Lower lobe of right lung (tissue), 2 donors: ENCODE data around the gene NSA2. TPM values are rescaled to one million over a fixed set of nuclear protein-coding genes. Genes with fewer than 3 reads are reported as not detected.
A peak's percentile ranks its signal among the peaks of the same experiment; 100 is the strongest.
"Not testable (repeated sequence)": the region's sequence is repeated elsewhere in the genome, so short reads cannot be mapped to it uniquely, and the experiment has no call there.

Experiments used
- ATAC-seq, 2 donors: fragments of 200-7000 bp; cut with Tn5 transposase; one replicate each; pipeline ENCODE4 v1.9.1; 2020 to 2022; ENCODE audit warnings: mild to moderate bottlenecking in 2 of 2, moderate library complexity in 2 of 2
- DNase-seq: peaks from one replicate; pipeline ENCODE4 v3.0.0-alpha.2; 2020
- H3K27ac ChIP-seq: fragments of 200-600 bp; one replicate; pipeline ENCODE4 v1.8.0; 2022
- H3K27me3 ChIP-seq: fragments of 200-600 bp; one replicate; pipeline ENCODE4 v1.8.0; 2022; ENCODE audit warnings: low read depth
- H3K36me3 ChIP-seq: fragments of 200-600 bp; one replicate; pipeline ENCODE4 v1.8.0; 2022; ENCODE audit warnings: mild to moderate bottlenecking
- H3K4me1 ChIP-seq: fragments of 200-600 bp; one replicate; pipeline ENCODE4 v1.8.0; 2022
- H3K4me3 ChIP-seq: fragments of 200-600 bp; one replicate; pipeline ENCODE4 v1.8.0; 2022; ENCODE audit warnings: mild to moderate bottlenecking
- H3K9me3 ChIP-seq: fragments of 200-600 bp; one replicate; pipeline ENCODE4 v1.8.0; 2022
- intact Hi-C: fragments of 100-400 bp; cut with DNase I; formaldehyde crosslinking; loops from one replicate; pipeline ENCODE4 v1.11.0; 2022
- total RNA-seq: library from RNA; stranded (reverse); fragmentation: NEBNext Ultra II Directional; extraction: Animal tissue kit (Norgen Biotek cat#: 25700); gene quantifications from one replicate; pipeline ENCODE4 v1.2.1, GENCODE V29; 2021
- TF ChIP-seq, protein P1 (sequence below): fragments of 200-600 bp; IDR thresholded peaks from one replicate; pipeline ENCODE4 v1.8.0; 2022; ENCODE audit warnings: antibody characterized with exemption, mild to moderate bottlenecking
- donor health status: DM: no; HTN: yes; CAD: no; lungs with severe emphysema.

The NSA2 gene
- total RNA-seq, 1 donor from 2014 or later = 51.7 TPM

GRCh38 chr5:74738406-74738805 is 28.6 kb upstream of the NSA2 start:
- Histone ChIP-seq H3K9me3 (no peaks in the 10 kb centered on the region), H3K36me3 (peaks cover 72% of the 10 kb centered on the region), H3K27me3 (no peaks in the 10 kb centered on the region), H3K4me1 (no peaks in the 10 kb centered on the region), H3K4me3 (no peak overlapping the region), H3K27ac (no peak overlapping the region)
- DNase-seq (no peak), ATAC-seq (no peak)
- TF ChIP-seq, protein P1, sequence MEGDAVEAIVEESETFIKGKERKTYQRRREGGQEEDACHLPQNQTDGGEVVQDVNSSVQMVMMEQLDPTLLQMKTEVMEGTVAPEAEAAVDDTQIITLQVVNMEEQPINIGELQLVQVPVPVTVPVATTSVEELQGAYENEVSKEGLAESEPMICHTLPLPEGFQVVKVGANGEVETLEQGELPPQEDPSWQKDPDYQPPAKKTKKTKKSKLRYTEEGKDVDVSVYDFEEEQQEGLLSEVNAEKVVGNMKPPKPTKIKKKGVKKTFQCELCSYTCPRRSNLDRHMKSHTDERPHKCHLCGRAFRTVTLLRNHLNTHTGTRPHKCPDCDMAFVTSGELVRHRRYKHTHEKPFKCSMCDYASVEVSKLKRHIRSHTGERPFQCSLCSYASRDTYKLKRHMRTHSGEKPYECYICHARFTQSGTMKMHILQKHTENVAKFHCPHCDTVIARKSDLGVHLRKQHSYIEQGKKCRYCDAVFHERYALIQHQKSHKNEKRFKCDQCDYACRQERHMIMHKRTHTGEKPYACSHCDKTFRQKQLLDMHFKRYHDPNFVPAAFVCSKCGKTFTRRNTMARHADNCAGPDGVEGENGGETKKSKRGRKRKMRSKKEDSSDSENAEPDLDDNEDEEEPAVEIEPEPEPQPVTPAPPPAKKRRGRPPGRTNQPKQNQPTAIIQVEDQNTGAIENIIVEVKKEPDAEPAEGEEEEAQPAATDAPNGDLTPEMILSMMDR = no peak
- intact Hi-C loops = no loop called here

DNA sequence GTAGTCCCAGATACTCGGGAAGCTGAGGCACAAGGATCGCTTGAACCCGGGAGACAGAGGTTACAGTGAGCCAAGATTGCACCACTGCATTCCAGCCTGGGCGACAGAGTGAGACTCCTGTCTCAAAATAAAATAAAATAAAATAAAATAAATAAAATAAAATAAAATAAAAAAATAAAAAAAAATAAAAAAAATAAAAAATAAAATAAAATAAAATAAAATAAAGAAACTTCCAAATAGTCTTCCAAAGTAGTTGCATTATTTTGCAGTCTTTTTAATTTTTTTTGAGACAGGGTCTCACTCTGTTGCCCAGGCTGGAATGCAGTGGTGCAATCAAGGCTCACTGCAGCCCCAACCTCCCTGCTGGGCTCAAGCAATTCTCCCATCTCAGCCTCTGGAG is 18.3 kb upstream of the NSA2 start:
- H3K9me3 ChIP-seq, H3K27me3 ChIP-seq, intact Hi-C loops, DNase-seq, H3K4me1 ChIP-seq, ATAC-seq, H3K4me3 ChIP-seq, H3K27ac ChIP-seq: not testable (repeated sequence)
- peaks cover 72% of the 10 kb centered on the region for H3K36me3 ChIP-seq

DNA sequence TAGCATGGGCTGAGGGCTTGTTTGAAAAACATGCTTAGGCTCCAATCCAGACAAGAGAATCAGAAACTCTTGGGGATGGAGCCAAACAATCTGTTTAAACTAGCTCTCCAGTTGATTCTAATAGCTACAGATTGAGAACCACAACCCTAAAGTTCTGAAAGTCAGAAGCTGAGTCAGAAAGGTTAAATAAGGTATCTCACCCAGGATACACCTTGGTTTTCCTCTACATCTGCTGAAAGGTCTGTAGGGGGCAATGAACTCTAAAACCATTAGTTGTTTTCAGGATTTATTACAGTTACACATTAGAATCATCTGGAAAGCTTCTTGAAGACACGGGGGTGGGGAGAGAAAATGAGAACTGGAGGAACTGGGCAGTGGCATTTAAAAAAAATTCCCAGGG is 5.8 kb upstream of the NSA2 start:
- intact Hi-C loops = no loop called here
- Histone ChIP-seq H3K4me1 (peaks cover 28% of the 10 kb centered on the region), H3K4me3 (no peak overlapping the region), H3K27ac (no peak overlapping the region), H3K27me3 (no peaks in the 10 kb centered on the region), H3K9me3 (no peaks in the 10 kb centered on the region), H3K36me3 (peaks cover 72% of the 10 kb centered on the region)
- ATAC-seq (no peak), DNase-seq (no peak)
- TF ChIP-seq, protein P1 = no peak

DNA sequence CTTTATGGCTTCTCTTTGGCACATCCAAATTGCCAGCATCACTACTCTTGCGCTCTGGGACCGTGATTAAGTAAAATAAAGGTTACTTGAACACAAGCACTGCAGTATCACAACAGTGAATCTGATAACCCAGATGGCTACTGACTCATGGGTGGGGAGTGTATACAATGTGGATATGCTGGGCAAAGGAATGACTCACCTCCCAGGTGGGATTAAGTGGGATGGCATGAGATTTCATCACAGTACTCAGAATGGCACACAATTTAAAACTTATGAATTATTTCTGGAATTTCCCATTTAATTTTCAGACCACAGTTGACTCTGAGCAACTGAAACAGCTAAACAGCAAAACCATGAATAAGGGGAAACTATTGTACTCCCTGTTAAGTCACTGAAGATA is 4.5 kb upstream of the NSA2 start:
- H3K4me1 ChIP-seq = peaks cover 31% of the 10 kb centered on the region
- H3K4me3 ChIP-seq = no peak overlapping the region
- intact Hi-C loops = no loop called here
- DNase-seq (no peak), ATAC-seq (no peak)
- no peak overlapping the region for H3K27ac ChIP-seq
- no peaks in the 10 kb centered on the region for H3K9me3 ChIP-seq
- TF ChIP-seq, protein P1 = no peak
- peaks cover 59% of the 10 kb centered on the region for H3K36me3 ChIP-seq
- H3K27me3 ChIP-seq = no peaks in the 10 kb centered on the region

- no peak for ATAC-seq
- Histone ChIP-seq H3K27ac (no peak overlapping the region), H3K4me1 (peaks cover 40% of the 10 kb centered on the region), H3K27me3 (no peaks in the 10 kb centered on the region), H3K9me3 (no peaks in the 10 kb centered on the region), H3K36me3 (peaks cover 50% of the 10 kb centered on the region), H3K4me3 (no peak overlapping the region)
- DNase-seq = no peak
- intact Hi-C loops = no loop called here
- TF ChIP-seq, protein P1 = no peak
Observed at GRCh38 chr5:74763504-74763903, 3.5 kb upstream of the NSA2 start.

- no peaks in the 10 kb centered on the region for H3K27me3 ChIP-seq
- peak overlapping the region; percentile 99 for H3K4me3 ChIP-seq
- intact Hi-C loops = no loop called here
- peaks cover 41% of the 10 kb centered on the region for H3K4me1 ChIP-seq
- peaks cover 47% of the 10 kb centered on the region for H3K36me3 ChIP-seq
- no peak for DNase-seq
- H3K27ac ChIP-seq = no peak overlapping the region
- TF ChIP-seq, protein P1 = no peak
- H3K9me3 ChIP-seq = no peaks in the 10 kb centered on the region
- ATAC-seq = no peak
Observed at GRCh38 chr5:74765201-74765600, 1.8 kb upstream of the NSA2 start.
